HepG2 (cell line): Measurements from ENCODE around the gene SRP14. TPM values are rescaled to one million over a fixed set of nuclear protein-coding genes. Genes with fewer than 3 reads are reported as not detected.

Experiments used
- NFYC ChIP-seq: IDR thresholded peaks from 2 replicates; pipeline ENCODE4 v1.6.1; 2016; ENCODE audit warnings: missing genetic modification reagents, missing compliant biosample characterization
- SAFB2 ChIP-seq: sonication (generic); formaldehyde crosslinking; IDR thresholded peaks from 2 replicates; pipeline ENCODE4 v1.5.1; 2020; ENCODE audit warnings: missing genetic modification reagents, low read depth, mild to moderate bottlenecking, borderline replicate concordance
- SRSF4 ChIP-seq: fragments of 200-400 bp; formaldehyde crosslinking; IDR thresholded peaks from one replicate; pipeline ENCODE4 v1.6.1; 2018; ENCODE audit warnings: mild to moderate bottlenecking, low read depth, low read length, moderate library complexity; ENCODE audit not compliant: poor library complexity, severe bottlenecking
- ZNF558 ChIP-seq: sonication (generic); formaldehyde crosslinking; IDR thresholded peaks from 2 replicates; pipeline ENCODE4 v1.9.0; 2022; ENCODE audit warnings: mild to moderate bottlenecking, missing genetic modification reagents, borderline replicate concordance
- ZNF572 ChIP-seq: sonication (generic); formaldehyde crosslinking; IDR thresholded peaks from 2 replicates; pipeline ENCODE4 v1.5.1; 2020; ENCODE audit warnings: mild to moderate bottlenecking, missing genetic modification reagents
- polyA plus RNA-seq, 8 experiments: library from polyadenylated mRNA; depleted of rRNA in 3 of 8; stranded (reverse) in 7 of 8; unstranded in 1 of 8; fragments of >200 nt; fragmentation: Illumina TruSeq in 4 of 8; extraction: Trizol in 4 of 8; gene quantifications; 2 replicates each; pipeline versions ENCODE4 v1.2.1 to v1.2.3, GENCODE V29; 2011 to 2016; ENCODE audit warnings: low read depth in 4 of 8, missing spikeins in 1 of 8, mixed read lengths in 1 of 8; ENCODE audit not compliant: insufficient read depth in 1 of 8
- total RNA-seq, 5 experiments: library from RNA; depleted of rRNA; stranded (reverse); fragments of >200 nt; fragmentation: Illumina TruSeq; extraction: Trizol; gene quantifications; 2 replicates each; pipeline ENCODE4 v1.2.3, GENCODE V29; 2016; ENCODE audit warnings: low read depth in 1 of 5
- TF ChIP-seq, protein P1 (sequence below): sonication (generic); formaldehyde crosslinking; IDR thresholded peaks from 2 replicates; pipeline ENCODE4 v1.4.0; 2020; ENCODE audit warnings: missing genetic modification reagents, borderline replicate concordance
- TF ChIP-seq, protein P2 (sequence below): sonication (generic); formaldehyde crosslinking; IDR thresholded peaks from 2 replicates; pipeline ENCODE4 v1.5.1; 2020; ENCODE audit warnings: mild to moderate bottlenecking, missing genetic modification reagents
- TF ChIP-seq, protein P3 (sequence below), 2 experiments: sonication (generic) in 1 of 2; formaldehyde crosslinking in 1 of 2; IDR thresholded peaks; 2 replicates each; pipeline versions ENCODE4 v1.5.1 to v1.6.1; 2011 to 2020; ENCODE audit warnings: borderline replicate concordance in 1 of 2, low read depth in 1 of 2, low read length in 1 of 2, mild to moderate bottlenecking in 1 of 2, missing genetic modification reagents in 1 of 2, moderate library complexity in 1 of 2

Gene SRP14
- total and polyA plus RNA-seq, 2 of the 13 experiments (the other 11 are each of a cell fraction or from before 2014, with no cell fraction given), result 208 to 356 TPM

GRCh38 chr15:40040293-40040635 is 1.3 kb upstream of the SRP14 start (continued):
- TF ChIP-seq, protein P1, sequence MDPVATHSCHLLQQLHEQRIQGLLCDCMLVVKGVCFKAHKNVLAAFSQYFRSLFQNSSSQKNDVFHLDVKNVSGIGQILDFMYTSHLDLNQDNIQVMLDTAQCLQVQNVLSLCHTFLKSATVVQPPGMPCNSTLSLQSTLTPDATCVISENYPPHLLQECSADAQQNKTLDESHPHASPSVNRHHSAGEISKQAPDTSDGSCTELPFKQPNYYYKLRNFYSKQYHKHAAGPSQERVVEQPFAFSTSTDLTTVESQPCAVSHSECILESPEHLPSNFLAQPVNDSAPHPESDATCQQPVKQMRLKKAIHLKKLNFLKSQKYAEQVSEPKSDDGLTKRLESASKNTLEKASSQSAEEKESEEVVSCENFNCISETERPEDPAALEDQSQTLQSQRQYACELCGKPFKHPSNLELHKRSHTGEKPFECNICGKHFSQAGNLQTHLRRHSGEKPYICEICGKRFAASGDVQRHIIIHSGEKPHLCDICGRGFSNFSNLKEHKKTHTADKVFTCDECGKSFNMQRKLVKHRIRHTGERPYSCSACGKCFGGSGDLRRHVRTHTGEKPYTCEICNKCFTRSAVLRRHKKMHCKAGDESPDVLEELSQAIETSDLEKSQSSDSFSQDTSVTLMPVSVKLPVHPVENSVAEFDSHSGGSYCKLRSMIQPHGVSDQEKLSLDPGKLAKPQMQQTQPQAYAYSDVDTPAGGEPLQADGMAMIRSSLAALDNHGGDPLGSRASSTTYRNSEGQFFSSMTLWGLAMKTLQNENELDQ, result no peak
- TF ChIP-seq, protein P2, sequence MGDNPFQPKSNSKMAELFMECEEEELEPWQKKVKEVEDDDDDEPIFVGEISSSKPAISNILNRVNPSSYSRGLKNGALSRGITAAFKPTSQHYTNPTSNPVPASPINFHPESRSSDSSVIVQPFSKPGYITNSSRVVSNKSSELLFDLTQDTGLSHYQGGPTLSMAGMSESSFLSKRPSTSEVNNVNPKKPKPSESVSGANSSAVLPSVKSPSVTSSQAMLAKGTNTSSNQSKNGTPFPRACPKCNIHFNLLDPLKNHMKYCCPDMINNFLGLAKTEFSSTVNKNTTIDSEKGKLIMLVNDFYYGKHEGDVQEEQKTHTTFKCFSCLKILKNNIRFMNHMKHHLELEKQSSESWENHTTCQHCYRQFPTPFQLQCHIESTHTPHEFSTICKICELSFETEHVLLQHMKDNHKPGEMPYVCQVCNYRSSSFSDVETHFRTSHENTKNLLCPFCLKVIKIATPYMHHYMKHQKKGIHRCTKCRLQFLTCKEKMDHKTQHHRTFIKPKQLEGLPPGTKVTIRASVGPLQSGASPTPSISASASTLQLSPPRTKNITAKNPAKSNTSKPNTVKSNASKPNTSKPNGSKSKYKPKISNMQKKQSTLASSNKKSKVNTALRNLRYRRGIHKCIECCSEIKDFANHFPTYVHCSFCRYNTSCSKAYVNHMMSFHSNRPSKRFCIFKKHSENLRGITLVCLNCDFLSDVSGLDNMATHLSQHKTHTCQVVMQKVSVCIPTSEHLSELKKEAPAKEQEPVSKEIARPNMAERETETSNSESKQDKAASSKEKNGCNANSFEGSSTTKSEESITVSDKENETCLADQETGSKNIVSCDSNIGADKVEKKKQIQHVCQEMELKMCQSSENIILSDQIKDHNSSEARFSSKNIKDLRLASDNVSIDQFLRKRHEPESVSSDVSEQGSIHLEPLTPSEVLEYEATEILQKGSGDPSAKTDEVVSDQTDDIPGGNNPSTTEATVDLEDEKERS, result no peak
- no peak for TF ChIP-seq NFYC
- TF ChIP-seq, protein P3, sequence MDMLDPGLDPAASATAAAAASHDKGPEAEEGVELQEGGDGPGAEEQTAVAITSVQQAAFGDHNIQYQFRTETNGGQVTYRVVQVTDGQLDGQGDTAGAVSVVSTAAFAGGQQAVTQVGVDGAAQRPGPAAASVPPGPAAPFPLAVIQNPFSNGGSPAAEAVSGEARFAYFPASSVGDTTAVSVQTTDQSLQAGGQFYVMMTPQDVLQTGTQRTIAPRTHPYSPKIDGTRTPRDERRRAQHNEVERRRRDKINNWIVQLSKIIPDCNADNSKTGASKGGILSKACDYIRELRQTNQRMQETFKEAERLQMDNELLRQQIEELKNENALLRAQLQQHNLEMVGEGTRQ (IDR thresholded peaks at IDR 0.05; ENCODE audit: low read depth, low read length), result no peak
- TF ChIP-seq, protein P3 (CRISPR knock-in tag; IDR thresholded peaks at IDR 0.05; ENCODE audit: borderline replicate concordance), result no peak
- TF ChIP-seq ZNF572, result no peak
- TF ChIP-seq SRSF4, result no peak
- TF ChIP-seq ZNF558 (CRISPR knock-in tag), result no peak
- no peak for TF ChIP-seq SAFB2 (CRISPR knock-in tag)
